K562 (cell line): ENCODE results near the gene NDUFV3.
A peak's percentile ranks its signal among the peaks of the same experiment; 100 is the strongest.

Experiments
- CHD1 ChIP-seq: fragments of 200-600 bp; sonication (generic); IDR thresholded peaks from one replicate; pipeline ENCODE4 v1.6.1; 2012; ENCODE audit warnings: mild to moderate bottlenecking, moderate library complexity, low read length, inconsistent platforms
- CREM ChIP-seq: IDR thresholded peaks from 2 replicates; pipeline ENCODE4 v1.6.1; 2014; ENCODE audit warnings: antibody characterized with exemption, low read depth
- CTCF ChIP-seq, 3 experiments: IDR thresholded peaks in 2 of 3; conservative IDR thresholded peaks in 1 of 3; 2 replicates each; pipeline ENCODE4 v1.5.1; 2011 to 2012; ENCODE audit warnings: low read length in 3 of 3, mild to moderate bottlenecking in 3 of 3, control low read depth in 2 of 3, improper control_type of control experiment in 1 of 3, inconsistent platforms in 1 of 3, low read depth in 1 of 3, mixed read lengths in 1 of 3, moderate library complexity in 1 of 3; ENCODE audit not compliant: insufficient read depth in 2 of 3
- CXXC5 ChIP-seq: fragments of 250-450 bp; sonication (Bioruptor Pico); IDR thresholded peaks from 2 replicates; pipeline ENCODE4 v1.8.0; 2022; ENCODE audit warnings: inconsistent platforms, mild to moderate bottlenecking, moderate library complexity
- FOSL1 ChIP-seq: fragments of 200-800 bp; sonication (Bioruptor generic); conservative IDR thresholded peaks from 2 replicates; pipeline ENCODE4 v1.6.1; 2016; ENCODE audit warnings: missing genetic modification characterization, missing compliant biosample characterization
- HDAC1 ChIP-seq, 2 experiments: fragments of 450-650 bp; IDR thresholded peaks; 2 replicates each; pipeline ENCODE4 v1.6.1; 2016 to 2017; ENCODE audit warnings: inconsistent platforms in 1 of 2, mild to moderate bottlenecking in 1 of 2, moderate library complexity in 1 of 2
- PHF21A ChIP-seq: fragments of 450-650 bp; IDR thresholded peaks from 2 replicates; pipeline ENCODE4 v1.6.1; 2017; ENCODE audit warnings: low read depth, borderline replicate concordance
- POLR2A ChIP-seq: fragments of 450-650 bp; conservative IDR thresholded peaks from 2 replicates; pipeline ENCODE4 v1.6.1; 2016
- ZBTB40 ChIP-seq, 2 experiments: fragments of 450-650 bp in 1 of 2; sonication (generic) in 1 of 2; formaldehyde crosslinking in 1 of 2; IDR thresholded peaks; 2 replicates each; pipeline versions ENCODE4 v1.7.1 to v1.9.0; 2016 to 2022; ENCODE audit warnings: inconsistent platforms in 1 of 2, mild to moderate bottlenecking in 1 of 2, missing genetic modification reagents in 1 of 2
- ZFP36 ChIP-seq: fragments of 150-350 bp; IDR thresholded peaks from 2 replicates; pipeline ENCODE4 v1.6.1; 2018; ENCODE audit warnings: low read length, low read depth; ENCODE audit not compliant: partially characterized antibody
- ZNF589 ChIP-seq: fragments of 200-800 bp; sonication (Bioruptor generic); IDR thresholded peaks from 2 replicates; pipeline ENCODE4 v1.6.1; 2016; ENCODE audit warnings: low read depth, missing genetic modification characterization, missing compliant biosample characterization
- ZNF699 ChIP-seq: fragments of 250-450 bp; sonication (Bioruptor Pico); IDR thresholded peaks from 2 replicates; pipeline ENCODE4 v1.8.0; 2021; ENCODE audit warnings: mild to moderate bottlenecking, moderate library complexity; ENCODE audit not compliant: insufficient replicate concordance
- TF ChIP-seq, protein P1 (sequence below): sonication (generic); formaldehyde crosslinking; IDR thresholded peaks from 2 replicates; pipeline ENCODE4 v1.9.0; 2022; ENCODE audit warnings: mild to moderate bottlenecking, missing genetic modification reagents

DNA sequence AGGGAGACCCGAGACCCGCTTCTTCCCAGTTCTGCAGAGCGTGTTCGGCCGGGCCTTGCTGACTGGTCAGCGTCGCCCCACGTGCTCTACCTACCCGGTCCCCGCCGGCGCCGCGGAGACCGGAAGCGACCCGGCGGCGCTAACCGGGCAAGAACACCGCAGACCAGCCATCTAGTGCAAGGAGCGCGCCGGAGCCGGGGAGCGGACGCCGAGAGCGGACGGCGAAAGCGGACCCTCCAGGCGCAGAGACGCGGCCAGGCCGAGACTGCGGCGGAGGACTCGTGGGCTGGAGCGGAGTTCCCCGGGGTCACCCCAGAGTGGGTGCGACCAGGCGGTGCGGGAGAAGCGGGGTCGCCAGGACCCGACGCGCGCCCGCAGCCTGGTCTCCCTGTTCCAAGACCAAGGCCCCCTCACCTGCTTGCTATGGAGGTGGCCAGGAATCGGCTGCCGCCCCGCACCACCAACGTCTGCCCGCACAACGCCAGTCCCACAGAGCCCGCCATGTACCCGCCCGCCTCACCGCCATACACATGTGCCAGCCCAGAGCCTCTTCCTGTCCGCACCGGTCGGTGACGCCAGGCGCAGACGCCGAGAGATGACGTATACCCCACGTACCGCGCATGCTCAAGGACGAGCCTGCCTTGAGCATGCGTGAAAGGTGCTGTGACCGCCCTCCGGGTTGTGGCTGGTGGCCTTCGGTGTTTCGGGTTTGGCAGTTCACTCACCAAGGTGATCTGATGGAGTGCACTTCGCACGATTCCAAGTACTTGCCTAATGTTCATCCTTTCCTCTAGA lies 13.9 kb upstream of the NDUFV3 start, which contains the start of gene WDR4:
- TF ChIP-seq POLR2A: peak; percentile 97
- no peak for TF ChIP-seq ZNF699 (CRISPR knock-in tag)
- TF ChIP-seq, protein P1, sequence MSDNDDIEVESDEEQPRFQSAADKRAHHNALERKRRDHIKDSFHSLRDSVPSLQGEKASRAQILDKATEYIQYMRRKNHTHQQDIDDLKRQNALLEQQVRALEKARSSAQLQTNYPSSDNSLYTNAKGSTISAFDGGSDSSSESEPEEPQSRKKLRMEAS (CRISPR knock-in tag): peak; percentile 99
- TF ChIP-seq CTCF (IDR thresholded peaks at IDR 0.05 in 2 of 3, conservative IDR thresholded peaks at IDR 0.05 in 1 of 3; ENCODE audit: insufficient read depth in 2 of 3, low read depth in 1 of 3, low read length in 3 of 3): peak in 1 of 3 experiments; percentile 5; a peak in 1 of 6 replicates
- peak; percentile 100 for TF ChIP-seq CREM
- no peak for TF ChIP-seq CHD1
- no peak for TF ChIP-seq PHF21A
- peak; percentile 67 for TF ChIP-seq CXXC5 (CRISPR knock-in tag)
- no peak for TF ChIP-seq FOSL1 (tag)
- TF ChIP-seq ZBTB40 (IDR thresholded peaks at IDR 0.05): peak; percentile 85
- no peak for TF ChIP-seq ZBTB40 (CRISPR knock-in tag; IDR thresholded peaks at IDR 0.05)
- no peak for TF ChIP-seq ZFP36
- no peak for TF ChIP-seq ZNF589 (CRISPR knock-in tag)
- peak; percentile 98 to 100; a peak in 3 of 4 replicates for TF ChIP-seq HDAC1 (IDR thresholded peaks at IDR 0.05)
